ENCODE measurements around the gene TUBB1.

The TUBB1 gene

GRCh38 chr20:59064214-59064722 lies 45.0 kb downstream of the TUBB1 start:
- Histone ChIP-seq H3K79me2 (ENCODE audit: low read length) (no peaks in the 10 kb centered on the region), H3K4me2 (ENCODE audit: low read length) (no peak overlapping the region), H3K27me3 (ENCODE audit: low read depth, low read length) (peaks cover 82% of the 10 kb centered on the region), H4K20me1 (ENCODE audit: insufficient read depth, low read length) (no peaks in the 10 kb centered on the region), H3K36me3 (replicated peaks; ENCODE audit: low read depth, low read length) (no peaks in the 10 kb centered on the region), H2AFZ (ENCODE audit: low read depth, low read length) (no peak overlapping the region), H3K27ac (ENCODE audit: low read length) (no peak overlapping the region), H3K9ac (ENCODE audit: low read length) (no peak overlapping the region), H3K4me3 (ENCODE audit: low read length) (no peak overlapping the region), H3K4me1 (ENCODE audit: low read length) (peaks cover 10% of the 10 kb centered on the region), H3K9me3 (ENCODE audit: insufficient read depth, low read length) (no peaks in the 10 kb centered on the region)
- no peak for TF ChIP-seq EZH2phosphoT487 (IDR thresholded peaks at IDR 0.05; ENCODE audit: low read depth)
- TF ChIP-seq CTCF (IDR thresholded peaks at IDR 0.05; ENCODE audit: low read depth, low read length): no peak

- no peak overlapping the region for H3K9ac ChIP-seq (ENCODE audit: low read length)
- peaks cover 47% of the 10 kb centered on the region for H3K4me1 ChIP-seq (ENCODE audit: low read length)
- H3K4me3 ChIP-seq (ENCODE audit: low read length): no peak overlapping the region
- TF ChIP-seq CTCF (IDR thresholded peaks at IDR 0.05; ENCODE audit: low read depth, low read length): no peak
- no peak for TF ChIP-seq EZH2phosphoT487 (IDR thresholded peaks at IDR 0.05; ENCODE audit: low read depth)
- peaks cover 69% of the 10 kb centered on the region for H3K27me3 ChIP-seq (ENCODE audit: low read depth, low read length)
- H3K27ac ChIP-seq (ENCODE audit: low read length): no peak overlapping the region
- no peaks in the 10 kb centered on the region for H3K36me3 ChIP-seq (replicated peaks; ENCODE audit: low read depth, low read length)
- H3K4me2 ChIP-seq (ENCODE audit: low read length): peak overlapping the region; percentile 47
- no peaks in the 10 kb centered on the region for H3K79me2 ChIP-seq (ENCODE audit: low read length)
- no peaks in the 10 kb centered on the region for H3K9me3 ChIP-seq (ENCODE audit: insufficient read depth, low read length)
- H4K20me1 ChIP-seq (ENCODE audit: insufficient read depth, low read length): no peaks in the 10 kb centered on the region
- no peak overlapping the region for H2AFZ ChIP-seq (ENCODE audit: low read depth, low read length)
Observed at GRCh38 chr20:59068534-59068933, 49.3 kb downstream of the TUBB1 start.

GRCh38 chr20:59069026-59069425 lies 49.8 kb downstream of the TUBB1 start:
- Histone ChIP-seq H3K27me3 (ENCODE audit: low read depth, low read length) (peaks cover 69% of the 10 kb centered on the region), H2AFZ (ENCODE audit: low read depth, low read length) (no peak overlapping the region), H4K20me1 (ENCODE audit: insufficient read depth, low read length) (no peaks in the 10 kb centered on the region), H3K9ac (ENCODE audit: low read length) (no peak overlapping the region), H3K79me2 (ENCODE audit: low read length) (no peaks in the 10 kb centered on the region), H3K27ac (ENCODE audit: low read length) (no peak overlapping the region), H3K36me3 (replicated peaks; ENCODE audit: low read depth, low read length) (no peaks in the 10 kb centered on the region), H3K4me2 (ENCODE audit: low read length) (peak overlapping the region; percentile 47), H3K9me3 (ENCODE audit: insufficient read depth, low read length) (no peaks in the 10 kb centered on the region), H3K4me1 (ENCODE audit: low read length) (peaks cover 51% of the 10 kb centered on the region), H3K4me3 (ENCODE audit: low read length) (peak overlapping the region; percentile 4; the same call in 1 of the 2 replicates)
- no peak for TF ChIP-seq CTCF (IDR thresholded peaks at IDR 0.05; ENCODE audit: low read depth, low read length)
- no peak for TF ChIP-seq EZH2phosphoT487 (IDR thresholded peaks at IDR 0.05; ENCODE audit: low read depth)

GRCh38 chr20:59071216-59071615 lies 52.0 kb downstream of the TUBB1 start:
- no peak overlapping the region for H2AFZ ChIP-seq (ENCODE audit: low read depth, low read length)
- H3K4me1 ChIP-seq (ENCODE audit: low read length): peaks cover 62% of the 10 kb centered on the region
- no peaks in the 10 kb centered on the region for H3K79me2 ChIP-seq (ENCODE audit: low read length)
- H3K36me3 ChIP-seq (replicated peaks; ENCODE audit: low read depth, low read length): no peaks in the 10 kb centered on the region
- H3K9ac ChIP-seq (ENCODE audit: low read length): no peak overlapping the region
- peak overlapping the region; percentile 15; the same call in 1 of the 2 replicates for H3K4me3 ChIP-seq (ENCODE audit: low read length)
- no peaks in the 10 kb centered on the region for H4K20me1 ChIP-seq (ENCODE audit: insufficient read depth, low read length)
- H3K4me2 ChIP-seq (ENCODE audit: low read length): peak overlapping the region; percentile 48
- H3K27me3 ChIP-seq (ENCODE audit: low read depth, low read length): peaks cover 73% of the 10 kb centered on the region
- no peak overlapping the region for H3K27ac ChIP-seq (ENCODE audit: low read length)
- H3K9me3 ChIP-seq (ENCODE audit: insufficient read depth, low read length): no peaks in the 10 kb centered on the region
- TF ChIP-seq EZH2phosphoT487 (IDR thresholded peaks at IDR 0.05; ENCODE audit: low read depth): no peak
- TF ChIP-seq CTCF (IDR thresholded peaks at IDR 0.05; ENCODE audit: low read depth, low read length): no peak
